SW 1271 (cell line): ENCODE results near the gene EPG5.
"Not testable (repeated sequence)": the region's sequence is repeated elsewhere in the genome, so short reads cannot be mapped to it uniquely, and the experiment has no call there.

ENCODE experiments used
- DNase-seq, 2 experiments: peaks; one replicate each; lab custom pipeline; 2025; lab: John Stamatoyannopoulos, UW

The EPG5 gene, protein sequence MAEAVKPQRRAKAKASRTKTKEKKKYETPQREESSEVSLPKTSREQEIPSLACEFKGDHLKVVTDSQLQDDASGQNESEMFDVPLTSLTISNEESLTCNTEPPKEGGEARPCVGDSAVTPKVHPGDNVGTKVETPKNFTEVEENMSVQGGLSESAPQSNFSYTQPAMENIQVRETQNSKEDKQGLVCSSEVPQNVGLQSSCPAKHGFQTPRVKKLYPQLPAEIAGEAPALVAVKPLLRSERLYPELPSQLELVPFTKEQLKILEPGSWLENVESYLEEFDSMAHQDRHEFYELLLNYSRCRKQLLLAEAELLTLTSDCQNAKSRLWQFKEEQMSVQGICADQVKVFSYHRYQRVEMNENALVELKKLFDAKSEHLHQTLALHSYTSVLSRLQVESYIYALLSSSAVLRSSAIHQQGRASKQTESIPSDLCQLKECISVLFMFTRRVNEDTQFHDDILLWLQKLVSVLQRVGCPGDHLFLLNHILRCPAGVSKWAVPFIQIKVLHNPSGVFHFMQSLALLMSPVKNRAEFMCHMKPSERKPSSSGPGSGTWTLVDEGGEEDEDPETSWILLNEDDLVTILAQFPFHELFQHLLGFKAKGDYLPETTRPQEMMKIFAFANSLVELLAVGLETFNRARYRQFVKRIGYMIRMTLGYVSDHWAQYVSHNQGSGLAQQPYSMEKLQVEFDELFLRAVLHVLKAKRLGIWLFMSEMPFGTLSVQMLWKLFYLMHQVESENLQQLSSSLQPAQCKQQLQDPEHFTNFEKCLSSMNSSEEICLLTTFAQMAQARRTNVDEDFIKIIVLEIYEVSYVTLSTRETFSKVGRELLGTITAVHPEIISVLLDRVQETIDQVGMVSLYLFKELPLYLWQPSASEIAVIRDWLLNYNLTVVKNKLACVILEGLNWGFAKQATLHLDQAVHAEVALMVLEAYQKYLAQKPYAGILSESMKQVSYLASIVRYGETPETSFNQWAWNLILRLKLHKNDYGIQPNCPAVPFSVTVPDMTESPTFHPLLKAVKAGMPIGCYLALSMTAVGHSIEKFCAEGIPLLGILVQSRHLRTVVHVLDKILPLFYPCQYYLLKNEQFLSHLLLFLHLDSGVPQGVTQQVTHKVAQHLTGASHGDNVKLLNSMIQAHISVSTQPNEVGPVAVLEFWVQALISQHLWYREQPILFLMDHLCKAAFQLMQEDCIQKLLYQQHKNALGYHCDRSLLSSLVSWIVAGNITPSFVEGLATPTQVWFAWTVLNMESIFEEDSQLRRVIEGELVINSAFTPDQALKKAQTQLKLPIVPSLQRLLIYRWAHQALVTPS (N-terminal part only)

DNA sequence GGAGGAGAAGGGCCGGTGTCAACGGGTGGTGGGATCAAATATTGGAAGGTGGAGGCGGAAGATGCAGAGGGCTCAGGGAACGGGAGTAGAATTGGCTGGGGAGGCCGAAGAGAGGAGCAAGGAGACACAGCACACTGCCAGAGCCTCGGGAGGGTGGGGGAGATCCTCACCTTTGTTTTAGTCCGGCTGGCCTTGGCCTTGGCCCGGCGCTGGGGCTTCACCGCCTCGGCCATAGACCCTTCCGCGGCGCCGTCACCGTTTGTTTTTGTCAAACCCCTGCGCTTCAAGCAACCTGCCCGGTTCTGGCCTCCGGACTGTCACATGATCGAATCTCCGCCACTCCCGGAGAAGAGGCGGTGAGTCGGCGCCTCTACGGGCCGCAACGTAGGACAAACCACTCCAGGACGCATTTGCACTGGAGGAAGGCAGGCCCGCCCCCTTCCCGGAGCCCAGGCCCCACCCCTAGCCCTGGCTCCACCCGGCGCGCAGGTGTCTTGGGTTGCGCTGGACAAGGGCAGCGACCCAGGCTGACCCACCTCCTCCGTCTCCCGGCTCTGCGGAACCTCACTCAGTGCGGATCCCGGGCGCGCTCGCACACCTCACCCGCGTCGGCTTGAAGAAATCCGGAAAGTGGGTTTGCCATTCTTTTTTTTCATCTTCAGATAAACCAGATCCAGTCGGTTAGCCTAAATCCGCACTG, at the start of gene EPG5:
Gene EPG5 (minus strand): TSS at position 323 of the 700 bp plus-strand sequence. CDS start 90 bp downstream, at position 233.
- DNase-seq = peak; percentile 80 to 88

DNA sequence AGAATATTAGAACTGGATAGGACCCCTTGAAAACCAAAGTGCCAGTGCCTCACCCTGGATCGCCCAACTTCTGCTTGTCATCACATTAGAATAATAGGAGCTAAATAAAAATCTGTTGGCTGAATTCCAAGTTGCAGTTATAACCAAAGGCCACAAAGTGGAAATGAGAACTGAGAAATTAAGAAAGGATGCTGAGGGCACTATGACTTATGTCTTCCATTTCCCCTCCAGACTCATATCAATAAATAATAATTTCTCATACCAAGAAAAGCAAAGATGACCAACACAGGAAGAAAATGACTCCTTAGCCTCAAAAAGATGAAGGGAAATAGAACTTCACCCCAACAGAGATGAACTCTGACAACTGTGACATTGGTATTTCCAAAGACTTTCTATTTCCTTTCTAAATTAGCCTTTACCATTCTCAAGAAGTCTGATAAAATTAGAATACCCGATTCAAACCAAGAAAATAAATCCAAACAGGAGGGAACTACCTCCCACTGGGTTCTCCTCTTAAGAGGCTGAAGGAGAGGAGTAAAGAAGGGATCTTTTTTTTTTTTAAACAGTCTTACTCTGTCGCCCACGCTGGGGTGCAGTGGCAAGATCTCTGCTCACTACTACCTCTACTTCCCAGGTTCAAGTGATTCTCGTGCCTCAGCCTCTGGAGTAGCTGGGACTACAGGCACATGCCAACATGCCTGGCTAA, 46.5 kb upstream of the EPG5 start:
- no peak for DNase-seq

DNA sequence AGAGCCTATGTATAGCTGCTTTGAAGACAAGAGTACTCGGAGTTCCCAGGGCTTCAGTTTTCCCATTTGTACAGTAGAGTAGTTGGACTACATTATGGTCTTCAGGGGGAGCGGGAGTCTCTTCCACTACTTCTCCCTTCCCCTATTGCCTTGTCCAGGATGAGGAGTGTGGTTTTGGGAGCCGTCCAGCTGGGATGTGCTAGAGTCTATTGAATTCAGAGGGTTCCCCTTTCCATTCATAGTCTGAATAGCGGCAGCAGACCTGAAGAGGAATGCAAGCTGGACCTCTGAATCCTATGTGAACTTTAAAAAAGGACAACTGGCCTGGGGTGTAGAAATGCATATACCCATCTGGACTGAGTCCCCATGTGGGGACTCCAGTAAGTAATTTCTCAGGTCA, 43.5 kb upstream of the EPG5 start:
- DNase-seq = no peak

DNA sequence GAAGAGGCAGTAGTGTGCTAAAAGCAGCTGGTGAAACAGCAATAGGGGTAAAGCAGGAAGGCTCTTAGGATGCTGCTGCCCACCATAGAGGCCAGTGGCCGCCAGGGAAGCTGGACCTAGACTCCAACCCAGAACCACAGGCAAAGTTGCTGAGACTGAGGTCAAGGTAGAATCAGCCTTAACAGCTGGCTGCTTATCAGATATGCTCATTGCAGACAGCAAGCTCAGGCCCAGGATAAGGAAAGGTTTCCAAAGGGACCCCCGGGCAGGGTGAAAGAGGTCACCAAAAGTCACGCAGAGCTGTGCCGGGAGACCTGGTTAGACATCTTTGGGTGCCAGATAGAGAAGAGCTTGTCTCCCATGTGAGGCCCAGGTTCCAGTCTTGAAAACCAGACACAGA, 42.9 kb upstream of the EPG5 start:
- DNase-seq = no peak

GRCh38 chr18:46009125-46009840, 42.2 kb upstream of the EPG5 start:
- DNase-seq = no peak

DNA sequence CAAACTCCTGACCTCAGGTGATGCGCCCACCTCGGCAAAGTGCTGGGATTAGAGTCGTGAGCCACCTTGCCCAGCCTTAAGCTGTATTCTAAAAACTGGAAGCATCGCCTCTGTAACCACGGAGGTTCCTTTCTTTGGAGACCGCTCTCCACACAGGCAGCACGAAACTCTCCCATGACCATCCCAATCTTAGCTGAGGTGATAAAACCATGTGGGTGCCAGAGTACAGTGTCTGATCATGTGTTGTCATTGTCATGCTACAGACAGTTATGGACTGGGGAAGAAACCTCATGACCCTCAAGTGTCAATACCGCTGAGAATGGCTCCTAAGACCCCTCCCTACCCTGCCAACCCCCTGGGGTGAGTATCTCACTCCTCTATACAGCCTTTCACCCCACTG, 41.4 kb upstream of the EPG5 start:
- DNase-seq = no peak

DNA sequence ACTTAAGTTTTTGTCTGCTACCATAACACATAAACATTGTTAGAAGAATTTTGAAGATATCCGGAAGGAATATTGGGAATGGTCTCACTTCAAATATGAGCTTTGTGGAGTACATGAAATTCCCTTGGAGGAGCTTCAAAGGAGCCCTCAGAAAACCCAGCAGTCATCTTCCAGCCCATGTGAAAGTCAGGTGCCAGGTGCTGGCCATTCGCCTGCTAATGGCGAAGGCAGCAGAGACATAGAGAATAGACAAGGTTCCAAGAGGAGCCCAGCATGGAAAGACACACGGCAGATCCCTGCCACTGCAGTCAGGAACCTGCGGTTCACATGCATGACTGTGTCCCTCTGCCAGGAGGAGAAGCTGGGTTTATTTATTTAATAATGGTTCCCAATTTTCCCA, 40.0 kb upstream of the EPG5 start:
- DNase-seq = no peak

GRCh38 chr18:46002934-46003333, 35.8 kb upstream of the EPG5 start:
- DNase-seq = no peak

DNA sequence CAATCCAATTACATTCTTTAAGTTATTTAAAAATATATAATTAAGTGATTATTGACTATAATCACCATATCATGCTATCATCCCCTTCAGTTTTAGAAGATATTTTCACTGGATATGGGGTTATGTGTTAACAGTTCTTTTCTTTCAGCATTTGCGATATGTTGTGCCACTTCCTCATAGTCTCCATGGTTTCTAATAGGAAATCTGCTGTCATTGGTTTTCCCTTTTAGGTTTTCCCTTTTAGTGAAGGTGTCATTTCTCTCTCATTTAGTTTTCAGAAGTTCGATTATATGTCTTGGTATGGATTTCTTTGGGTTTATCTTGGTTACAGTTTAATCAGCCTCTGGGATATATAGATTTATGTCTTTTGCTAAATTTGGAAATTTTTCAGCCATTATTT, 34.8 kb upstream of the EPG5 start:
- no peak for DNase-seq

DNA sequence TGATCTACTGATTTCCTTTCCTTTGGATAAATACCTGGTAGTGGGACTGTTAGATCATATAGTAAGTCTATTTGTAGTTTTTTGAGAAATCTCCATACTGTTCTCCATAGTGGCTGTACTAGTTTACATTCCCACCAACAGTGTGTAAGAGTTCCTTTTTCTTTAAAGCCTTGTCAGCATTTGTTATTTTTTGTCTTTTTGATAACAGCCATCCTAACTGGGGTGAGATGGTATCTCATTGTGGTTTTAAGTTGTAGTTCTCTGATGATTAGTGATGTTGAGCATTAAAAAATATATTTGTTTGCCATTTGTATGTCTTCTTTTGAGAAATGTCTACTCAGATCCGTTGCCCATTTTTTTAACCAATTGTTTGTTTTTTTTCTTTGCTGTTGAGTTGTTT, 33.9 kb upstream of the EPG5 start:
- DNase-seq = no peak

DNA sequence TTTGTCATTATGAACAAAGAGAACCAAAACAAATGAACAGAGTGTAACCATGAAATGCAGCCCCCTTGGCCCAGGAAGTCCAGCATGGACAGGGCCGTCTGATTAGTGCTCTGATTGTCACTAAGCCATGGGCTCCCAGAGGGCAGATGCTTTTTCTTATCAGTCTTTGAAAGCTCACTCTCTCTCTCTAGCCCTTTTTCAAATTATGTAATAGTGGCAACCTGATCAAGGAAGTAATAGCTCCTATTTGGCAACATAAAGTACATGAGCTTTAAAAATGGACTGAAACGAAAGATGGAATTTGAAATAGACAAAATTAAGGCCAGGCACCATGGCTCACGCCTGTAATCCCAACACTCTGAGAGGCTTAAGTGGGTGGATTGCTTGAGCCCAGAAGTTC, 32.4 kb upstream of the EPG5 start:
- DNase-seq = no peak

GRCh38 chr18:45998244-45998643, 31.1 kb upstream of the EPG5 start:
- DNase-seq = no peak

GRCh38 chr18:45997700-45998151, 30.6 kb upstream of the EPG5 start:
- no peak for DNase-seq

GRCh38 chr18:45995461-45995860, 28.3 kb upstream of the EPG5 start:
- DNase-seq = no peak

GRCh38 chr18:45993438-45993837, 26.3 kb upstream of the EPG5 start:
- DNase-seq = peak in 1 of 2 experiments; percentile 29

DNA sequence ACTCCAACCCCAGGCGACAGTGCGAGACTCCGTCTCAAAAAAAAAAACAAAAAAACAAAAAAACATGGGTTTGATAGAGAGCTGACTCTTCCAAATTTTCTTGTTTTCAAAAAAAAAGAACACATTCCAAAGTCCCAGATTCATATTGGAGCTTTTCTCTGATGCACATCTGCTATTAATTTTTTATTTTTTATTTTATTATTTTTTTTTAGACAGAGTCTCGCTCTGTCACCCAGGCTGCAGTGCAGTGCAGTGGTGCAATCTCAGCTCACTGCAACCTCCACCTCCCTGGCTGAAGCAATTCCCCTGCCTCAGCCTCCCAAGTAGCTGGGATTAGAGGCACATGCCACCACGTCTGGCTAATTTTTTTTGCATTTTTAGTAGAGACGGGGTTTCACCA, 25.4 kb upstream of the EPG5 start:
- DNase-seq = not testable (repeated sequence)

DNA sequence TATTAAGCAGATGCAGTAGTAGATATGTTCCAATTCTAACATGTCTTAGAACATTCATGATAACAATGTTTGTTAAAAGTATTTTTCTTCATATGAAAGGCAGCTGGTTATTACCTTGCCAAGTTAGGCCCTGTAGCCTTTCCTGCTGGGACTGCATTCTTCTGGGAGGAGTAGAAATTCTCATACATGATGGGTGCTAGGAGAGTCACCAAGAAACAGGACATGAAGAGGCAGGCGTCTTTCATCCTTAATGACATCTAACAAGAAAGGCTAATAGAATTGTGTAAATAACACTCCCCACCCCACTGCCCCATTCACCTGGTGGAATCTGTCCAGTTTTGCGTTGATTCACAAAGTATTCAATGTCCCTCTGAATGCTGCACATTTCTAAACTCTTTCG, 24.7 kb upstream of the EPG5 start:
- DNase-seq = no peak

- no peak for DNase-seq
Measured at GRCh38 chr18:45984546-45985235, 17.6 kb upstream of the EPG5 start.

- DNase-seq = no peak
Measured at GRCh38 chr18:45981821-45982220, 14.7 kb upstream of the EPG5 start.

- DNase-seq = no peak
Measured at GRCh38 chr18:45980229-45980628, 13.1 kb upstream of the EPG5 start.
